Measurements from ENCODE around the gene CR1L.

The CR1L gene

GRCh38 chr1:207644852-207645634 lies at the start of gene CR1L:
TSS of gene CR1L (plus strand) at chr1:207645133. CDS start at chr1:207645234, 101 bp downstream.
- TF ChIP-seq, protein P1, sequence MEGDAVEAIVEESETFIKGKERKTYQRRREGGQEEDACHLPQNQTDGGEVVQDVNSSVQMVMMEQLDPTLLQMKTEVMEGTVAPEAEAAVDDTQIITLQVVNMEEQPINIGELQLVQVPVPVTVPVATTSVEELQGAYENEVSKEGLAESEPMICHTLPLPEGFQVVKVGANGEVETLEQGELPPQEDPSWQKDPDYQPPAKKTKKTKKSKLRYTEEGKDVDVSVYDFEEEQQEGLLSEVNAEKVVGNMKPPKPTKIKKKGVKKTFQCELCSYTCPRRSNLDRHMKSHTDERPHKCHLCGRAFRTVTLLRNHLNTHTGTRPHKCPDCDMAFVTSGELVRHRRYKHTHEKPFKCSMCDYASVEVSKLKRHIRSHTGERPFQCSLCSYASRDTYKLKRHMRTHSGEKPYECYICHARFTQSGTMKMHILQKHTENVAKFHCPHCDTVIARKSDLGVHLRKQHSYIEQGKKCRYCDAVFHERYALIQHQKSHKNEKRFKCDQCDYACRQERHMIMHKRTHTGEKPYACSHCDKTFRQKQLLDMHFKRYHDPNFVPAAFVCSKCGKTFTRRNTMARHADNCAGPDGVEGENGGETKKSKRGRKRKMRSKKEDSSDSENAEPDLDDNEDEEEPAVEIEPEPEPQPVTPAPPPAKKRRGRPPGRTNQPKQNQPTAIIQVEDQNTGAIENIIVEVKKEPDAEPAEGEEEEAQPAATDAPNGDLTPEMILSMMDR (conservative IDR thresholded peaks at IDR 0.05; ENCODE audit: low read depth), result no peak
- DNase-seq (ENCODE audit: low spot score), result peak; percentile 80
- H3K27ac ChIP-seq, result no peak within 1 kb of the TSS
- CTCF ChIA-PET, result no interaction called here
- POLR2A ChIA-PET (ENCODE audit: low non-redundant PET), result no interaction called here

DNA sequence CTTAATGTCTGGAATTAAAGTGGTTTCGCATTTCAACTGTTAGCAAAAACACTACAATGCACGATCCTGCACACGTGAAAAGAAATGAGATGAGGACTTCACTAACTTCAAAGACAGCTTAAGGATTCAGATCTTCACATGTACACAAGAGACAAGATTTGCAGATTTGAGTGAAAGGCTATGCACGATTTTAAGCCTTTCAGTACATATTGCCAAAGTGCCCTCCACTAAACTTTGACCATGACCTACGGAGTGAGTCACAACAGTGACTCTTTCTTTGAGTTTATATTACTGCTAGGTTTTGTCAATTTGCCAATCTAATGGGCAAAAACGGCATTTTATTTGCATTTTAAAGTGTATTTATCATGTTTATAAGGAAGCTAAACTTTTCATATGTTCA lies 41.2 kb upstream of the CR1L start:
- H3K27ac ChIP-seq, result no peak overlapping the region
- TF ChIP-seq, protein P1 (conservative IDR thresholded peaks at IDR 0.05; ENCODE audit: low read depth), result no peak
- ChIA-PET CTCF (interaction anchor here (0.7 kb wide), 1 partner anchor 69 kb away, joined by 3 read pairs; no protein-coding TSS in a partner anchor), POLR2A (ENCODE audit: low non-redundant PET) (no interaction called here)
- DNase-seq (ENCODE audit: low spot score), result peak; percentile 12

- H3K27ac ChIP-seq, result no peak overlapping the region
- CTCF ChIA-PET, result no interaction called here
- DNase-seq (ENCODE audit: low spot score), result no peak
- TF ChIP-seq, protein P1 (conservative IDR thresholded peaks at IDR 0.05; ENCODE audit: low read depth), result no peak
- POLR2A ChIA-PET (ENCODE audit: low non-redundant PET), result no interaction called here
These were observed 39.2 kb upstream of the CR1L start for GRCh38 chr1:207605444-207606361.

GRCh38 chr1:207606362-207606755 lies 38.6 kb upstream of the CR1L start:
- ChIA-PET CTCF (no interaction called here), POLR2A (ENCODE audit: low non-redundant PET) (no interaction called here)
- no peak overlapping the region for H3K27ac ChIP-seq
- DNase-seq (ENCODE audit: low spot score), result peak; percentile 13
- TF ChIP-seq, protein P1 (conservative IDR thresholded peaks at IDR 0.05; ENCODE audit: low read depth), result no peak

DNA sequence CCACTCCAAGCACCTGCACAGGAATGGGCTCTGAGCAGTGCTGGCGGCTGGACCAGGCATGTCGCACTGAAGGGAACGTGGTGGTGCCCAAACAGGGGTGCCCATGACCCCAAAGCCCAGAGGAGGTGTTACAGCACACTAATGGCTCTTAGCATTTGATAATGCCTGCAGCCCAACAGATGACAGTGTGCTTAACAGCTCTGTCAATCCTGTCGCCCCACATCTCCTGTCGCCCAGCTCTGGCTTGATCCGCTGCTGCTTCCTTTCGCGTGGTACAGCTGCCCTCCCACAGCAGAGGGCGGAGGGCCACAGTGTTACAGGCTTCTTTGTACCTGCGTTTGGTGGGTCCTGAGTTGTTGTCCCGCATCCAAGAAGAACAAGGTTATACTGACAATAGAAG lies 32.2 kb upstream of the CR1L start:
- POLR2A ChIA-PET (ENCODE audit: low non-redundant PET), result no interaction called here
- TF ChIP-seq, protein P1 (conservative IDR thresholded peaks at IDR 0.05; ENCODE audit: low read depth), result no peak
- CTCF ChIA-PET, result no interaction called here
- no peak for DNase-seq (ENCODE audit: low spot score)
- no peak overlapping the region for H3K27ac ChIP-seq

DNA sequence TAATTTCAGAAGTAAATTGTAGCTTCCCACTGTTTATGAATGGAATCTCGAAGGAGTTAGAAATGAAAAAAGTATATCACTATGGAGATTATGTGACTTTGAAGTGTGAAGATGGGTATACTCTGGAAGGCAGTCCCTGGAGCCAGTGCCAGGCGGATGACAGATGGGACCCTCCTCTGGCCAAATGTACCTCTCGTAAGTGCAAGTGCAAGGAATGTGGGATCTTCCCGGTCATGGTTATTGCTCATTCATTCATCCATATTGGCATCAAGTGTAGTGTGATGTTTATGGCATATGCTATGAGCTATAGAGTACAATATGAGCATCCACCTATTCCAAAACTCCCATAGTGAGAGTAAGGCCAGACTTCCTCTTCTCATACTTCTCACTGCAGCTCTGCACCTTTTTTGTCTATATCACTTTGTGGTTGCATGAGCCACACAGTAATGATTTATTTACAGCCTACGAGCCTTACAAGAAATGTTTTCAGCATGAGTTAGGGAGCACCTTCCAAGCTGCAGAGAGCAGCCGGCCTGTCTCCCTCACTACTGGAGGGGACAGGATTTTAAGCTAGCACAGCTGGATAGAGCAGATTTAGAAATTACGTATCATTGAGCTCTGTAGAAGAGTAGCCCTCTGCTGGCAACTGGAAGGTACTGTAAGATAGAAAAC lies 24.9 kb upstream of the CR1L start:
- ChIA-PET POLR2A (ENCODE audit: low non-redundant PET) (no interaction called here), CTCF (interaction anchor here (0.6 to 2.3 kb wide), 9 partner anchors 9 to 199 kb away, joined by 3 to 12 read pairs (median 4); no protein-coding TSS in a partner anchor)
- TF ChIP-seq, protein P1 (conservative IDR thresholded peaks at IDR 0.05; ENCODE audit: low read depth), result peak; percentile 76
- H3K27ac ChIP-seq, result no peak overlapping the region
- DNase-seq (ENCODE audit: low spot score), result peak; percentile 41

Measured in RWPE1 (cell line).